Skeletal muscle cell (primary cell): ENCODE results near the gene OCSTAMP.
A peak's percentile ranks its signal among the peaks of the same experiment; 100 is the strongest.

Experiments
- DNase-seq: peaks from one replicate; pipeline ENCODE4 v3.0.0-alpha.2; 2010; ENCODE audit warnings: low read depth
- H3K4me3 ChIP-seq: 2 replicates; pipeline ENCODE4 v1.5.1; 2011; ENCODE audit warnings: low read depth, mild to moderate bottlenecking, control low read depth, low read length, moderate library complexity

The OCSTAMP gene

DNA sequence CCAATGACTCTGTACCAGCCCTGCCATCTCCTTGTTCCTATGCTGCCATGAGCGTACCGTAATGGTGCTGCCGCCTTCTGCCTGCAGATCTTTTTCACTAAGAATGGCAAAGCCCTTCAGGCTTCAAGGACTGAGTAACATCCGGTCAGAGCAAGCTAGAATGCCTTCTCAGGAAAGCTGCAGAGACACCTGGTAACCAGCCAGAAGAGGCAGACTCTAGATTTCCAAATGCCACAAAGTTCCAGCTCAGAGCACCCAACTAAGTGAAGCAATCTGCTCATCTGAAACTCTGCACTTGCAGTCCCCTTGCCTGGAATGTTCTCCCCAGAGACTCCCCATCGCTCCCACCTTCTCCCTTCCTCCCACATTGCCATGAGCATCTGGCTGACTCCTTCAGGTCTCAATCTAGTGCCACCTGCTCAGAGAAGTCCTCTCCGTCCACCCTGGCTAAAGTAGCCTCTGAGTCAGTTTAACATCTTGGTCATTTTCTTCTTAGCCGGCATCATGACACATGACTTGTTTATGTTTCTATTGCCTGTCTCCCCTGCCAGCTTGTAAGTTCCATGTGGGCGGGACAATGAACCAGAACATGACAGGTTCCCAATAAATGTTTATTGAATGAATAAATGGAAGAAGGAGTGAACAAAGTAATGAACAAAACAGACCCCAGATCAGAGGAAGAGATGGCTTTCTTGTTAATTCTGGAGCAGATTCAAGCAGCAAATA lies 6.9 kb upstream of the OCSTAMP start:
- H3K4me3 ChIP-seq: no peak overlapping the region
- no peak for DNase-seq

DNA sequence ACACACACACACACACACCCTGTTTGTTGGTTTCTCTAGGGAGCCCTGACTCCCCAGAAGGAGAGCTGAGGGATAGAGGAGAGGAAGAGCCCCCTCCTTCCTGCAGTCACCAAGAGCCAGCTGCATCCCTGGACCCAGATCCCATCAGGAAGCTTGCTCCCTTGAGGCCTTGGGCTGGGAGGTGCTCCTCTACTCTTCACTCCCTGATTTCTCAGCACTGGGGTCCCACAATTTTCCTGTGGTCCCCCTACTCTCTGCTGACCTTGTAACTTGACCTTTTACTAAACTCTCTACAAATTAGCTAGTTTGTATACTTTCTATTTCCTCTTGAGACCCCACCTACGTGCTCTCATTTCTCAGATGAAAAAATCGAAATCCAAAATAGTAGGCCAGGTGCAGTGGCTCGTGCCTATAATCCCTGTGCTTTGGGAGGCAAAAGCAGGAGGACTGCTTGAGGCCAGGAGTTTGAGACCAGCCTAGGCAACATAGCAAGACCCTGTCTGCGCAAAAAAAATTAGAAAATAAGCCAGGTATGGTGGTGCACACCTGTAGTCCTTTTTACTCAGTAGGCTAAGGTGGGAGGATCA lies 5.0 kb upstream of the OCSTAMP start:
- H3K4me3 ChIP-seq: no peak overlapping the region
- DNase-seq: no peak

DNA sequence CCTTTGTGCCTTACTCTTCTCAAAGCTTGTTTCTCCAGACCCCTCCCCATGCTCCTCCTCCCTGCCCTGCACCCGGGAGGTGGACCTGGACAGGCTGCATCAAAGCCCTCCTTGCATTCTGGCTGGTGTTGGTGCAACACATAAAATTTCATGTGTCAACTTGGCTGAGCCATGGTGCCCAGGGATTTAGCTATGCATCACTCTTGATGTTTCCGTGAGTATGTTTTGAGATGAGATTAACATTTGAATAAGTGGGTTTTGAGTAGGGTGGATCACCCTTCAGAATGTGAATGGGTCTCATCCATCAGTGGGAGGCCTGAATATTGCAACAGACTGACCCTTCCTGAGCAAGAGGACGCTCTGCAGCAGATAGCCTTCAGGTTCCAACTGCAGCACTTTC lies 4.4 kb upstream of the OCSTAMP start:
- no peak overlapping the region for H3K4me3 ChIP-seq
- no peak for DNase-seq

DNA sequence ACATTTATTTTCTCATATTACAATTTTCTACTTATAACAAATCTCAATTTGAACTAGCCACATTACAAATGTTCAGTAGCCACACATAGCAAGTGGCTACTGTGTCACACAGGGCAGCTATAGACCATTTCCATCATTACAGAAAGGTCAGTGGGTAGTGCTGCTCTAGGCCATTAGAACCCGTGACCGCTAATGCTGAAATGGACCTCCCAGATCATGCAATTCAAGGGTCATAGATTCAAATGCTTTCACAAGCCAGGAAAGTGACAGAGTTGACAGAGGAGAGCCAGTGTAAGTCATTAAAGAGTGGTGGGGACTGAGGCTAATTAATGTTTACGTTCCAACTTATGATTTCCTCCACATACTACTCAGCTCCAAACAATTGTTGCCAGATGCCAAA lies 3.5 kb upstream of the OCSTAMP start:
- no peak for DNase-seq
- H3K4me3 ChIP-seq: no peak overlapping the region

DNA sequence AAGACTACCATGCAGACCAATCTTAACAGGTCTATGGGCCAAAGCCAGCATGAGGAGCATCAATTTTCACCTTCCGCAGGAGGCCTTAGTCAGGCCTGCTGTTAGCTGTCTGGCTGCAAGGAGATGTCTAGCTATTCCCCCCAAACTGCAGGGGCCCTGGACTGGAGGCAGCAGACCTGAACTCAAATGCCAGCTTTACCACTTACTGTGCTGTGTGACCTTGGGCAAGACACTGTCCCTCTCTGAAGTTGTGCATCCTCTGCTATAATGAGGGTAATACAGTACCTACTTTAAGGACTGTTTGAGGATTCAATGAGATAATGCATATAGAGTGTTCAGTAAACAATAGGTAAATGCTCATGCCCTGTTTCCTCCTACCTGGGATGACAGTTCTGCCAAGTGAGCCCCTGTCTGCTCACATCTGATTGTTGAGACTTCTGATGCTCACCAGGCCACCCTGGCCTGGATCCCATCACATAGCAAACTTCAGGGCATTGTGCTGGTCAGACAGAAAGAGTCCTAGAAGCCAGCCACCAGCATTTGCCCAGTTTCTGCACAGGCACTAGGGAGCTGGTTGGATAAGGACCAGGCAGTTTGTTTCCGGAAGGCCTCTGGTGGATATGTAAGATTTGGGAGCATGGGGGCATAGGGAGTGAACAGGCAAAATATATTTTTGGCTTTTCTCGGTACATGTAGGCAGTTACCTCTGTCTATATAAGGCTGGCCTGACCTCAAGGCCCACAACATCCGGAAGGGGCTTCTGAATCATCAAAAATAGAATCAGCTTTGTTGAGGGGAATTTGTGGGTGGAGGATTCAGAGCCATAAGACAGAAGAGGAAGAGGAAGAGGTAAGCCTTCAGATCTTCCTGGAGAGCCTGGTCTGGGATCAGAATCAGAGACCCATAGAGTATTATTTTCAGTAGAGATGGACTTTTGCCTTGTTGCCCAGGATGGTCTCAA lies 2.3 kb upstream of the OCSTAMP start:
- DNase-seq: no peak
- H3K4me3 ChIP-seq: no peak overlapping the region

DNA sequence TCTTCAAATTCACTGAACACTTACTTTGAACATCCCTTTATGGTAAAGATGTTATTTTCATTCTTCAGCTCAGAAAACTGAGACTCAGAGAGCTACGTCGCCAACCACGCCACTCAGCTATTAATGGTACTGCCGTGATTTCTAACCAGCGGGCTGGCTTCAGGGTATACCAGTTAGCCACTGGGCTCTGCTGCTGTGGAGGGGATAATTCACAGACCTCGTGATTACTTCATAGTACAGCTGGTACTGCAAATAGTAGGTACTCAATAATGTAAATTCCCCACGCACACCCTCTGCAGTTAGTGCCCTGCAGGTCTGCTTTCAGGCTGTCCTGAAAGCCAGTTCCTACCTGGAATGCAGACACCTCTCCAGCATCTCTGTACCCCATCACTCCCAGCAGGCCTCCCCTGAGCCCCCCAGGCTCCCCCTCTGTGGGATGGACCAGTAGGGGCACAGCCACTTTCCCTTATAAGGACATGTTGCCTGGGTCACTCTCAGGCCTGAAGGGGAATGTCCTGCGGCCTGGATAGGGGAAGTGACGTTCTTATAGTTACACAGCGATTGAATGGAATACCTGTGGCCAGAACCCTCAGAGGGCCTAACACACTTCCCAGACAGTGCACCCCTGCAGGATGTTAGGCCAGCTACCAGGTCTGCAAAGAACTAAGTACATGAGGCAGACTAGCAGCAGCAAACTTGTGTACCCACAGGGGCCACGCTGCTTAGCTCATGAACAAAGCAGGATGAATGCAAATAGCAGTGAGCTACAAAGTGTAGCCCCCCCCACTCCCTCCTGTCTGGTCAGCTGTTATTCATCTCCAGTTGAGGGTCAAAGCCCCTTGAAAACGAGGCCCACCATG lies 1.3 kb upstream of the OCSTAMP start:
- H3K4me3 ChIP-seq: no peak overlapping the region
- no peak for DNase-seq

DNA sequence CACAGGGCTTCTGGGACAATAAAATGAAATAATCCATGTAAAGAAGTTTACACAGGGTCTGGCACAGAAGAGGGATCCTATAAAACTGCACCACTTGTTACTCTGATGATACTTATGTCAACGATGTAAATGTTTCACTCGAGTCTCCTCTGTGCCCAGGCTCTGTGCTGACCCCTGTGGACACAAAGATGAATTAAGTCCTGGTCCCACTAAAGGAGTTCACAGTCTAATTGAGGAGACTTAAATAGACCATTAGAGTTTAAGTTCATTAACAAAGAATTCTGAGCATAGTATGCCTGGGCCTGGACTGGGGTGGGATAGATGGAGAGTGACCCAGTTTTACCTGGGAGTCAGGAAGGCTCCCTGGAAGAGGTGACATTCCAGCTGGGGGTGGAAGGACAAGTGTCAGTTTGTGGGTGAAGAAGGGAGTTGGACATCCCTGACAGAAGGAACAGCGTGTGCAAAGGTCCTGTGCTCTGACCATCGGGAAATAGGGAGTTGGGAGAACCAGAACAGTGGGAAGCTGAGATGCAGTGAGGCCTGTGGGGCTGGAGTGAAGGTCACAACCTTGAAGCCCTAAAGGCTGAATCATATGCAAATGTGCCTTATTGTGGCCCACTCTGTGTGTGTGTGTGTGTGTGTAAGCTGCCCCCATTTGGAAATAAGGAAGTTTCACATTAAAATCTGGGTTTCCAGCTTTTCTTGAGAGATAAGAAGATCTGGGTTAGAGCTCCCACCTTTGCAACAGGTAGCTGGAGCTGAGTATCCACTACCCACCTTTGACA lies 1.1 kb downstream of the OCSTAMP start:
- H3K4me3 ChIP-seq: no peak overlapping the region
- no peak for DNase-seq

DNA sequence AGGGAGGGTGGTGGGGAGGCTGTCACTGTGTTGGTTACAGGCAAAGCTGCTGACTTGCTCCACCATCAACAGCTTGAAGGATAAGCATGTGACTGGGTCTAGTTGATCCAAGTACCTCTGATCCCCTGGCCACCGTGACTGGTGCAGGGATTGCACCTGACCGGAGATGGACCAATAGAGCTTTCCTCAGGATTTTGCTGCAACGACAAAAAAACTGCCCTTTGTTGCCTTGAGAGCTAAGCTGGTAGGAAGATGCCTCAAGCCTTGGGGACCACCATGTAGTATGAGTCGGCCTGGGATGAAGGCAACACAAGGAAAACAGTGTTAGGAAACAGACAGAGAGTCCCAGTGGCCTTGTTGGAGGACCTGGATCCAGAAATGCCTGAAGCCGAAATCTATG lies 1.8 kb downstream of the OCSTAMP start:
- DNase-seq: no peak
- no peak overlapping the region for H3K4me3 ChIP-seq

DNA sequence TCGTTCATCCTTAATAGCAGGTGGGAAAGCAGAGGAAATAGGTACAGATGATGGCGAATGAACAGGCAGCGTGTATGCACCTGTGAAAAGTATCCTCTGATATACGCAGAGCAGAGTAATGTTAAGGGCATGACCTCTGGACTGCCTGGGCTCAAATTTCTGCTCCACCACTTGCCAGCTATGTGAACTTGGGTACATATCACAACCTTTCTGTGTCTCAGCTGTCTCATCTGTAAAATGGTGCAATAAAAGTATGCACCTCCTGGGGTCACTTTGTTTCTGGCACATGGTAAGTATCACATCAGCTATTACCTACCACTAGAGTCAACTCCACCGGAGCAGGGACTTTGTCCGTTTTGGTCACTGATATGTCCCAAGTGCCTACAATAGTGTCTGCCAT lies 2.5 kb downstream of the OCSTAMP start:
- DNase-seq: no peak
- H3K4me3 ChIP-seq: no peak overlapping the region

DNA sequence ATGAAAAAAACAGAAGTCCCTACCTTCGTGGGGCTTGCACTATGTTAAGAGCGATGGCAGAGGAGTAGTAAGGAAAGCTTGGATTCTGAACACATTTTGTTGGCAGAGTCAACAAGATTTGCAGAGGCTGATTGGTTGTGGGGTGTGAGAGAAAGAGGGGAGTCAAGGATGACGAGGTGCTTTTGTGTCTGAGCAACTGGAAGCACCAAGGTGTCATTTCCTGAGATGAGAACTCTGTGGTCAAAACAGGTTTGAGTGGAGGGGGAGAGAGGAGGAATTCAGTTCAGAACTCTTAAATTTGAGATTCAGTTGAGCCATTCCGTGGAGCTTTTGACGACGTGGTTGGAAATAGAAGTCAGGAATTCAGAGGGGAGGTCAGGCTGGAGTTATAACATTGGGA lies 3.5 kb downstream of the OCSTAMP start:
- no peak overlapping the region for H3K4me3 ChIP-seq
- no peak for DNase-seq

DNA sequence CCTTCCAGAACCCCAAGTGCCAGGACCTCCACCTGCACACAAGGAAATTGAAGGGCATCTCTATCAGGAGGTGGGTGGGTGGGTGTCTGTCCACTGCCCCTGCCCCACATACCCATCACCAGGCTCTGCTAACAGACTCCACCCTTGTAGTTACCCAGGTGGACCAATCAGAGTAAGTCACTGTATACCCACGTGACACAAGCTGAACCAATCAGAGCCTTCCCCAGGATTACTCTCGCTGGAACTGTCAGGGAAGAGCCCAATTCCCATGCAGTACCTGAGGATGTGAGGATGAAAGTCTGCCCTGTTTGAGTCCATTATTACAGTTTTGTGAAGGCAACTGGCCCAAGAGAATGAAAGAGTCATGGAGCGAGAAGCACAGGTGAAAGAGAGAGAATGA lies 4.2 kb downstream of the OCSTAMP start:
- no peak overlapping the region for H3K4me3 ChIP-seq
- DNase-seq: no peak

DNA sequence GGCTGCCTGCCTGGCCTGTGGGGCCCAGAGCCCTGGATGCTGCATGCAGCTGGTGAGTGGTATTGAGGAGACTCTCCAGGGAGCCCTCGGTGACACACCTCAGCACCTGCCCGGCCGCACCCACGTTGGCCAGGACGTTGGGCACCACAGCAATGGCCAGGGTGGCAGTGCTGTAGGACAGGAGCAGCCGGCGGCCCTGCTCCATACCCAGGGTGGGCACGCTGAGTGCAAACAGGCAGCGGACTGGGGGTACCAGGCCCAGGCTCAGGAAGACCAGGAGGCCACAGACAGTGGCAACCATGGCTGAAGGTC lies 4.7 kb downstream of the OCSTAMP start:
- DNase-seq: no peak
- no peak overlapping the region for H3K4me3 ChIP-seq

DNA sequence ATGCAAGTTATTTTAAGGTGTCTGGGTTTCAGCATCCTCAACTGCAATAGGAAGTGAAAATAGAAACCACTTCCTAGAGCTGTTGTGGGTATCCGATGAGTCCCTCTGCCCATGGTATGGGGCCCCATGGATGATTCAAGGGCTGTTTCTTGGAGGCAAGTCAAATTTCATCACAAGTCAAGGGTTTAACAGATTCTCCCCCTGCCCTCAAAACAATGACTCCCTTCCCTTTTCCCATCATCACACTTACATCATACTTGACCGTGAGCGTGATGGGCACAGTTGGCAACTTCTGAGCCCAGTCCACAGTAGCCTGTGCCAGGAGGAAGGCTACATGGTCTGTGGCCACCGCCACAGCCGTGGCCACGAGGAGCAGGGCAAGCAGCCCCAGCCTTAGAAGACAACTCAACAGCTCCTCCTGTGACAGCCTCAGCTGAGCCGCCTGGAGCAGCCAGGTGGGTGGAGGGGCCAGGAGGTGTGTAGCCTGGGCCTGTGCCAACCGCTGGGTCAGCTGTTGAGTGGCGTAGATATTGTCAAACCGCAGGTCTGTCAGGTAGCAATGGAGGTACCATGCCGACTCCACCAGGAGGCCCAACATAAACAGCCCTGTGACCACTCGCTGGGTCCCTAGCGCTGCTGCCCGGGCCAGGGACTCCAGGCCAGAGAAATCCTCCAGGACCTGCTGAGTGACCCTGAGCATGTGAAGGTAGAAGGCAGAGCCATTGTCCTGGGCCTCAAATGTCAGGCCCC lies 5.2 kb downstream of the OCSTAMP start:
- no peak overlapping the region for H3K4me3 ChIP-seq
- peak; percentile 49 for DNase-seq

DNA sequence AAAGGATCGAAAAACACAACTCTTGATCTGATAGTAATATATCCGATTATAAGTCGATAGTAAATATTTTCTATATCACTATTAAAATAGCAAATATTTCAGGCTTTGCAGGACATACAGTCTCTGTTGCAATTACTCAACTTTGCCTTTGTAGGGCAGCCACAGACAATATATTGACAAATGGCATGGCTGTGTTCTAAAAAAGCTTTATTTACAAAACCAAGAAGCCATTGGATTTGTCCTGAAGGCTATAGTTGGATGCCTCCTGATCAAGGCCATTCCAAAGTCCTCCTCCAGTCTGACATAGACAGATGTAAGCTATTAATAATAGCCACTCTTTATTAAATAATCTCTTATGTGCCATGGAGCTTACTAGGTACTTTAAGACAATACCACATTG lies 5.9 kb downstream of the OCSTAMP start:
- no peak for DNase-seq

DNA sequence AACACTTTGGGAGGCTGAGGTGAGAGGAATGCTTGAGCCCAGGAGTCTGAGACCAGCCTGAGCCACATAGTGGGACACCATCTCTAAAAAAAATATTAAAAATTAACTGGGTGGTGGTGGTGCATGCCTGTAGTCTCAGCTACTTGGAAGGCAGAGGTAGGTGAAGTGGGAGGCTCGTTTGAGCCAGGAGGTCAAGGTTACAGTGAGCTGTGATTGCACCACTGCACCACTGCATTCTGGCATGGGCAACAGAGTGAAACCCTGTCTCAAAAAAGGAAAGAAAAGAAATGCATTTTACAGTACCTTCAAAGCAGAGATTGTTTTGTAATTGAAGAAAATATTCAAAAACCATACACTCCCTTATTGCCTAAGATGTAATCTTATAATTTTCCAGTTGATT lies 6.5 kb downstream of the OCSTAMP start:
- no peak overlapping the region for H3K4me3 ChIP-seq
- no peak for DNase-seq

More for the DNA sequence above, 5.9 kb downstream of the OCSTAMP start:
- H3K4me3 ChIP-seq: no peak overlapping the region

DNA sequence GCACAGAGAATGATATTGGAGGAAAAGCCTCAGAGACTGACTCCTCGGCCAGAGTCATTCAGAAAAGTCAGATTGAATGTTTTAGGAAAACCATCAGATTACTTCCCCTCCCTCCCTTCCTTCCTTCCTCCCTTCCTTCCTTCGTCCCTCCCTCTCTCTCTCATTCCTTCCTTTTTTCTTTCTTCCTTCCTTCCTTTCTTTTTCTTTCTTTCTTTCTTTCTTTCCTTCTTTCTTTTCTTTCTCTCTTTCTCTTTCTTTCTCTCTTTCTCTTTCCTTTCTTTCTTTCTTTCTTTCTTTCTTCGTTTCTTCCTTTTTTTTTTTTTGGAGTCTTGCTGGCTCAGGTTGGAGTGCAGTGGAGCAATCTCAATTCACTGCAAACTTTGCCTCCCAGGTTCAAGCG lies 7.4 kb downstream of the OCSTAMP start:
- no peak for DNase-seq
- H3K4me3 ChIP-seq: no peak overlapping the region

DNA sequence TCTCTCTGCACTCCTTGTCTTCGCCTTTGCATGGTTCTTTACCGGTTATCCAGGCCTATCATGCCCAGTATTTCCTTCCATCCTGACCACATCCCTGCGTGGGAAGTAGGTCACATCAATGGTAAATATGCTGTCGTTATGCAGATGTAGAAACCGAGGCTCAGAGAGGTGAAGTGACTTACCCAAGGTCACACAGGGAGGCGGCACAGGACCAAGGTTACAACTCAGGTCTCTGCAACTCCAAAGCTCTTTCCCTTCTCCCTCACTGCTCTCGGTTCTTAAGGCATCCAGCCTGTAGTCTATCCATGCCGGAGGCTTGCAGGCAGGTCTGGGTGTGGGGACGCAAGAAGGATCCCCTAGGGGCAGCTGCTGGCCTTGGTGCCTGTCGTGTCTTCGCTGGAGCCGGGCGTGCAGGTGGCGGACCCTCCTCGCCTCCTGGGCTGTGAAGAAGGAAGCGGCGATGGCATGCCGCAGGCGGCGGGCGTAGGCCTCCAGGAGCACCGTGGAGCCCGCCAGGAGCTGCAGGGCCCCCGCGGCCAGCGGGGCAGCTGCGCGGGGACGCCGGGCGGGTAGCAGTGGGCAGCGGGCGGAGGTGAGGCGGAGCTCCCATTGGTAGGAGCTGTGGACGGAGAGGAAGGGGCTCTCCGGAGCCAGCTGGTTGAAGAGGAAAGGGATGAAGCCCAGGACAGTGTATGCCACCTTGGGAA lies 9.1 kb downstream of the OCSTAMP start:
- DNase-seq: no peak
- no peak overlapping the region for H3K4me3 ChIP-seq

DNA sequence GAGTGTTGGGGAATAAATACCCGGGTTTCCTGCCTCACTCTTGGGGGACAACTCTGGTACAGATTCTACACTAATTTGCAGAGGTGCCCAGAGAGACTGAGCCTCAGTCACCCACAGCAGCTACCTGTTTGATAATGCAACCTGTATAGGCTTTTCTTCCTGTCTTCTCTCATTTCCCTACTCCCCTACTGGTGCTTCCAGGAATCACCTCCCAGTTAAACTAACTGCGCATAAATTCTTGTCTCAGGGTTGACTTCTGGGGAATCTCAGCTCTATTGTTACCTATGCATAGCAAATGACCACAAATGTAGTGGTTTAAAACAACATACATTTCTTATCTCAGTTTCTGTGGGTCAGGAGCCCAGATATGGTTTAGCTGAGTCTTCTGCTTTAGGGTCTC lies 11.3 kb downstream of the OCSTAMP start:
- no peak overlapping the region for H3K4me3 ChIP-seq
- DNase-seq: no peak
